Panc1 (cell line): ENCODE results near the gene MED16. TPM values are rescaled to one million over a fixed set of nuclear protein-coding genes. Genes with fewer than 3 reads are reported as not detected.

Experiments
- ATAC-seq: fragments of 200-7000 bp; cut with Tn5 transposase; 2 replicates; pipeline ENCODE4 v1.9.1; 2020; ENCODE audit warnings: mild to moderate bottlenecking, moderate library complexity
- BruUV-seq: library from RNA; stranded (reverse); fragments of 400-500 nt; replicated peaks from 2 replicates; lab custom pipeline; 2021; lab: Mats Ljungman, UMichigan
- CTCF ChIA-PET: fragments of 300-600 bp; sonication (Branson Sonifier 250); formaldehyde crosslinking; loops from one replicate; lab custom pipeline; 2022; ENCODE audit warnings: antibody characterized with exemption; lab: Charles Lee
- POLR2A ChIA-PET: fragments of 300-600 bp; sonication (Branson Sonifier 250); formaldehyde crosslinking; loops from one replicate; lab custom pipeline; 2022; ENCODE audit warnings: antibody characterized with exemption; lab: Charles Lee
- DNase-seq: peaks from one replicate; pipeline ENCODE4 v3.0.0-alpha.2; 2010; ENCODE audit warnings: low read depth, low spot score
- H3K27ac ChIP-seq: 2 replicates; pipeline ENCODE4 v1.5.1; 2011; ENCODE audit warnings: mild to moderate bottlenecking, low read length, inconsistent platforms
- H3K27me3 ChIP-seq: fragments of 200-500 bp; sonication (Bioruptor generic); 2 replicates; pipeline ENCODE4 v1.6.0; 2014; ENCODE audit warnings: low read length, inconsistent platforms; ENCODE audit not compliant: control insufficient read depth, insufficient read depth
- H3K36me3 ChIP-seq: fragments of 200-500 bp; sonication (Bioruptor generic); 2 replicates; pipeline ENCODE4 v1.5.1; 2014; ENCODE audit warnings: inconsistent platforms, mild to moderate bottlenecking, low read length, moderate library complexity; ENCODE audit not compliant: control insufficient read depth, insufficient read depth
- H3K4me1 ChIP-seq: 2 replicates; pipeline ENCODE4 v1.5.1; 2011; ENCODE audit warnings: inconsistent platforms, mild to moderate bottlenecking, low read length, moderate library complexity; ENCODE audit not compliant: control insufficient read depth, insufficient read depth
- H3K4me3 ChIP-seq, 2 experiments: 2 replicates each; pipeline ENCODE4 v1.5.1; 2011 to 2012; ENCODE audit warnings: low read depth in 2 of 2, low read length in 2 of 2, mild to moderate bottlenecking in 2 of 2, inconsistent platforms in 1 of 2, moderate library complexity in 1 of 2
- H3K9me3 ChIP-seq: fragments of 200-500 bp; sonication (Bioruptor generic); 2 replicates; pipeline ENCODE4 v1.5.1; 2014; ENCODE audit warnings: low read depth, mild to moderate bottlenecking, inconsistent platforms, low read length, moderate library complexity; ENCODE audit not compliant: control insufficient read depth, insufficient read depth
- POLR2AphosphoS5 ChIP-seq: IDR thresholded peaks from 2 replicates; pipeline ENCODE4 v1.6.1; 2012; ENCODE audit warnings: mild to moderate bottlenecking, low read depth, low read length, moderate library complexity
- SIN3A ChIP-seq: IDR thresholded peaks from 2 replicates; pipeline ENCODE4 v1.6.1; 2012; ENCODE audit warnings: low read depth, mild to moderate bottlenecking, low read length, moderate library complexity, borderline replicate concordance; ENCODE audit not compliant: insufficient read depth
- TCF7L2 ChIP-seq: IDR thresholded peaks from 2 replicates; pipeline ENCODE4 v1.6.1; 2011; ENCODE audit warnings: mild to moderate bottlenecking, low read depth, low read length, inconsistent platforms
- in situ Hi-C: cut with HindIII; loops from 2 replicates; pipeline ENCODE4 v1.10.0; 2016; ENCODE audit warnings: low sequenced_read_pairs, low pct_unique_long_range_greater_than_20kb
- intact Hi-C: fragments of 100-400 bp; cut with micrococcal nuclease; formaldehyde crosslinking; loops from one replicate; pipeline ENCODE4 v1.10.0; 2022; ENCODE audit not compliant: unreplicated experiment
- total RNA-seq: library from RNA; stranded (reverse); gene quantifications from one replicate; pipeline ENCODE4 v1.2.1, GENCODE V29; 2021; ENCODE audit not compliant: unreplicated experiment
- TF ChIP-seq, protein P1 (sequence below), 2 experiments: IDR thresholded peaks; 2 replicates each; pipeline ENCODE4 v1.6.1; 2011 to 2012; ENCODE audit warnings: low read depth in 2 of 2, control low read depth in 1 of 2, low read length in 1 of 2, mild to moderate bottlenecking in 1 of 2, moderate library complexity in 1 of 2; ENCODE audit not compliant: insufficient read depth in 1 of 2
- TF ChIP-seq, protein P2 (sequence below): fragments of 450-650 bp; IDR thresholded peaks from 2 replicates; pipeline ENCODE4 v1.5.1; 2017; ENCODE audit warnings: mild to moderate bottlenecking

Gene MED16
- total RNA-seq, 1 experiment from 2014 or later, result 39.5 TPM

DNA sequence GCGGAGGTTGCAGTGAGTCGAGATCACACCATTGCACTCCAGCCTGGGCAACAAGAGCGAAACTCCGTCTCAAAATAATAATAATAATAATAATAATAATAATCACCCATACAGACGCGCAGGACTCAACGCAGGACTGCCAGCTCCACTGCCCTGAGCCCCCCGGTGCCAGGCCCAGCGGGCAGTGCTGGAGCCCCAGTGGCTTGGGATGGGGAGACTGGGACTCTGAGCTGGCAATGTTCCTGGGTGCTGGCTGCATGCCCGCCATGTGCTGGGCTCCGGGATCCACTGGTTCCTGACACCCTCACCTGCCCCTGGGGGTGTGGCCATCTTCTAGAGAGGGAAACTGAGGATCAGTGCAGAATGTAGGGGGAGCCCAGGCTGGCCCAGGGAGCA lies 65.7 kb downstream of the MED16 start:
- TF ChIP-seq TCF7L2 (no peak), POLR2AphosphoS5 (no peak), SIN3A (no peak)
- TF ChIP-seq, protein P1, sequence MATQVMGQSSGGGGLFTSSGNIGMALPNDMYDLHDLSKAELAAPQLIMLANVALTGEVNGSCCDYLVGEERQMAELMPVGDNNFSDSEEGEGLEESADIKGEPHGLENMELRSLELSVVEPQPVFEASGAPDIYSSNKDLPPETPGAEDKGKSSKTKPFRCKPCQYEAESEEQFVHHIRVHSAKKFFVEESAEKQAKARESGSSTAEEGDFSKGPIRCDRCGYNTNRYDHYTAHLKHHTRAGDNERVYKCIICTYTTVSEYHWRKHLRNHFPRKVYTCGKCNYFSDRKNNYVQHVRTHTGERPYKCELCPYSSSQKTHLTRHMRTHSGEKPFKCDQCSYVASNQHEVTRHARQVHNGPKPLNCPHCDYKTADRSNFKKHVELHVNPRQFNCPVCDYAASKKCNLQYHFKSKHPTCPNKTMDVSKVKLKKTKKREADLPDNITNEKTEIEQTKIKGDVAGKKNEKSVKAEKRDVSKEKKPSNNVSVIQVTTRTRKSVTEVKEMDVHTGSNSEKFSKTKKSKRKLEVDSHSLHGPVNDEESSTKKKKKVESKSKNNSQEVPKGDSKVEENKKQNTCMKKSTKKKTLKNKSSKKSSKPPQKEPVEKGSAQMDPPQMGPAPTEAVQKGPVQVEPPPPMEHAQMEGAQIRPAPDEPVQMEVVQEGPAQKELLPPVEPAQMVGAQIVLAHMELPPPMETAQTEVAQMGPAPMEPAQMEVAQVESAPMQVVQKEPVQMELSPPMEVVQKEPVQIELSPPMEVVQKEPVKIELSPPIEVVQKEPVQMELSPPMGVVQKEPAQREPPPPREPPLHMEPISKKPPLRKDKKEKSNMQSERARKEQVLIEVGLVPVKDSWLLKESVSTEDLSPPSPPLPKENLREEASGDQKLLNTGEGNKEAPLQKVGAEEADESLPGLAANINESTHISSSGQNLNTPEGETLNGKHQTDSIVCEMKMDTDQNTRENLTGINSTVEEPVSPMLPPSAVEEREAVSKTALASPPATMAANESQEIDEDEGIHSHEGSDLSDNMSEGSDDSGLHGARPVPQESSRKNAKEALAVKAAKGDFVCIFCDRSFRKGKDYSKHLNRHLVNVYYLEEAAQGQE (IDR thresholded peaks at IDR 0.05; ENCODE audit: insufficient read depth in 1 of 2, low read depth in 2 of 2, low read length in 1 of 2), result no peak
- TF ChIP-seq, protein P2, sequence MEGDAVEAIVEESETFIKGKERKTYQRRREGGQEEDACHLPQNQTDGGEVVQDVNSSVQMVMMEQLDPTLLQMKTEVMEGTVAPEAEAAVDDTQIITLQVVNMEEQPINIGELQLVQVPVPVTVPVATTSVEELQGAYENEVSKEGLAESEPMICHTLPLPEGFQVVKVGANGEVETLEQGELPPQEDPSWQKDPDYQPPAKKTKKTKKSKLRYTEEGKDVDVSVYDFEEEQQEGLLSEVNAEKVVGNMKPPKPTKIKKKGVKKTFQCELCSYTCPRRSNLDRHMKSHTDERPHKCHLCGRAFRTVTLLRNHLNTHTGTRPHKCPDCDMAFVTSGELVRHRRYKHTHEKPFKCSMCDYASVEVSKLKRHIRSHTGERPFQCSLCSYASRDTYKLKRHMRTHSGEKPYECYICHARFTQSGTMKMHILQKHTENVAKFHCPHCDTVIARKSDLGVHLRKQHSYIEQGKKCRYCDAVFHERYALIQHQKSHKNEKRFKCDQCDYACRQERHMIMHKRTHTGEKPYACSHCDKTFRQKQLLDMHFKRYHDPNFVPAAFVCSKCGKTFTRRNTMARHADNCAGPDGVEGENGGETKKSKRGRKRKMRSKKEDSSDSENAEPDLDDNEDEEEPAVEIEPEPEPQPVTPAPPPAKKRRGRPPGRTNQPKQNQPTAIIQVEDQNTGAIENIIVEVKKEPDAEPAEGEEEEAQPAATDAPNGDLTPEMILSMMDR, result no peak
- CTCF ChIA-PET, result no interaction called here
- DNase-seq, result no peak
- no peaks in the 10 kb centered on the region for H3K36me3 ChIP-seq
- no peak for ATAC-seq
- POLR2A ChIA-PET, result no interaction called here
- H3K27ac ChIP-seq, result no peak overlapping the region
- peaks cover 10% of the 10 kb centered on the region for H3K4me1 ChIP-seq
- no peaks in the 10 kb centered on the region for H3K27me3 ChIP-seq
- intact Hi-C loops (no loop called here), in situ Hi-C loops (no loop called here)
- BruUV-seq, result no TSS peak
- H3K9me3 ChIP-seq, result no peaks in the 10 kb centered on the region
- no peak overlapping the region for H3K4me3 ChIP-seq

DNA sequence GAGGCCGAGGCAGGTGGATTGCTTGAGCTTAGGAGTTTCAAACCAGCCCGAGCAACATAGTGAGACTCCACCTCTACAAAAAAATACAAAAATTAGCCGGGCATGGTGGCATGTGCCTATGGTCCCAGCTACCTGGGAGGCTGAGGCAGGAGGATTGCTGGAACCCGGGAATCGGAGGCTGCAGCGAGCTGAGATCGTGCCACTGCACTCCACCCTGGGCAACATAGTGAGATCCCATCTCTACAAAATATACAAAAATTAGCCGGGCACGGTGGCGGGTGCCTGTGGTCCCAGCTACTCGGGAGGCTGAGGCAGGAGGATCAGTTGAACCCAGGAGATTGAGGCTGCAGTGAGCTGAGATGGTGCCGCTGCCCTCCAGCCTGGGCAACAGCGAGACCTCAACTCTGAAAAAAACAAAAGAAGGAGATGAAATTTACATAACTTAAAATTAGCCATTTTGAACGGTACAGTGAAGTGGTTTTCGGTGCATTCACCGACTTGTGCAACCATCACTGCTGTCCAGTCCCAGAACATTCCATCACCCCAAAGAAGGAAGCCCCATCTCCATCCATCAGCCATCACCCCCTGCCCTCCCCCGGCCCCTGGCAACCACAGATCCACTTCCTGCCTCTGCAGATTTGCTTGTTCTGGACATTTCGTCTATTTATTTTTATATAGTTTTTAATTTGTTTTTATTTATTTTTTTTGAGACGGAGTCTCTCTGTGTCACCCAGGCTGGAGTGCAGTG lies 66.9 kb downstream of the MED16 start:
- no peak overlapping the region for H3K4me3 ChIP-seq
- peaks cover 10% of the 10 kb centered on the region for H3K4me1 ChIP-seq
- no peak for DNase-seq
- intact Hi-C loops, result no loop called here
- no peaks in the 10 kb centered on the region for H3K27me3 ChIP-seq
- no peaks in the 10 kb centered on the region for H3K36me3 ChIP-seq
- TF ChIP-seq, protein P2, result no peak
- TF ChIP-seq TCF7L2, result no peak
- TF ChIP-seq, protein P1 (IDR thresholded peaks at IDR 0.05; ENCODE audit: insufficient read depth in 1 of 2, low read depth in 2 of 2, low read length in 1 of 2), result no peak
- no peak for TF ChIP-seq POLR2AphosphoS5
- no peak for TF ChIP-seq SIN3A
- no peaks in the 10 kb centered on the region for H3K9me3 ChIP-seq
- in situ Hi-C loops, result no loop called here
- no peak for ATAC-seq
- no peak overlapping the region for H3K27ac ChIP-seq
- POLR2A ChIA-PET, result interaction anchor here (0.6 kb wide), 1 partner anchor 16 kb away, joined by 4 read pairs; no protein-coding TSS in a partner anchor
- no TSS peak for BruUV-seq
- CTCF ChIA-PET, result no interaction called here
